HFFc6 (cell line): ENCODE measurements around the gene RBFOX1. TPM values are rescaled to one million over a fixed set of nuclear protein-coding genes. Genes with fewer than 3 reads are reported as not detected.

Experiments
- DNase-seq: peaks from one replicate; pipeline ENCODE4 v3.0.0-alpha.2; 2018
- H3K27ac Mint-ChIP-seq: 2 replicates; pipeline ENCODE4 v1.8.0; 2020; ENCODE audit warnings: mild to moderate bottlenecking, mixed read lengths
- H3K27me3 Mint-ChIP-seq: 2 replicates; pipeline ENCODE4 v1.8.0; 2021; ENCODE audit warnings: mild to moderate bottlenecking, moderate library complexity, mixed read lengths; ENCODE audit not compliant: insufficient read depth
- H3K36me3 Mint-ChIP-seq: 2 replicates; pipeline ENCODE4 v1.8.0; 2021; ENCODE audit warnings: low read depth, mixed read lengths
- H3K4me1 Mint-ChIP-seq: 2 replicates; pipeline ENCODE4 v1.8.0; 2020; ENCODE audit warnings: low read depth, mixed read lengths
- H3K4me3 Mint-ChIP-seq: 2 replicates; pipeline ENCODE4 v1.8.0; 2020; ENCODE audit warnings: mild to moderate bottlenecking, moderate library complexity, mixed read lengths
- H3K9me3 Mint-ChIP-seq: 2 replicates; pipeline ENCODE4 v1.8.0; 2020; ENCODE audit warnings: mild to moderate bottlenecking, mixed read lengths
- CTCF ChIP-seq: fragments of 200-600 bp; sonication (generic); IDR thresholded peaks from 2 replicates; pipeline ENCODE4 v1.5.0; 2021; ENCODE audit warnings: antibody characterized with exemption, mild to moderate bottlenecking
- total RNA-seq, 6 experiments: library from RNA; stranded (reverse); fragmentation: NEBNext Ultra II Directional; extraction: Animal tissue kit (Norgen Biotek cat#: 25700); gene quantifications; 2 replicates in 1 of 6; 3 replicates in 5 of 6; pipeline ENCODE4 v1.2.3, GENCODE V29; 2021

RBFOX1 gene
- total RNA-seq, 6 experiments from 2014 or later: not detected

GRCh38 chr16:7614021-7614795 lies 281.6 kb downstream of the RBFOX1 start:
- no peak overlapping the region for H3K27ac Mint-ChIP-seq
- H3K27me3 Mint-ChIP-seq: no peaks in the 10 kb centered on the region
- H3K36me3 Mint-ChIP-seq: no peaks in the 10 kb centered on the region
- no peaks in the 10 kb centered on the region for H3K4me1 Mint-ChIP-seq
- no peak for TF ChIP-seq CTCF
- H3K9me3 Mint-ChIP-seq: peaks cover 36% of the 10 kb centered on the region
- DNase-seq: no peak
- H3K4me3 Mint-ChIP-seq: no peak overlapping the region

GRCh38 chr16:7615565-7615964 lies 282.9 kb downstream of the RBFOX1 start:
- Mint-ChIP-seq H3K4me1 (no peaks in the 10 kb centered on the region), H3K9me3 (peaks cover 36% of the 10 kb centered on the region), H3K36me3 (no peaks in the 10 kb centered on the region), H3K27me3 (no peaks in the 10 kb centered on the region), H3K27ac (no peak overlapping the region), H3K4me3 (no peak overlapping the region)
- no peak for TF ChIP-seq CTCF
- no peak for DNase-seq

- no peak for DNase-seq
These were observed 292.5 kb downstream of the RBFOX1 start for GRCh38 chr16:7624871-7625766.

GRCh38 chr16:7628981-7629380 lies 296.3 kb downstream of the RBFOX1 start:
- TF ChIP-seq CTCF: no peak
- Mint-ChIP-seq H3K27me3 (no peaks in the 10 kb centered on the region; the same call in 1 of the 2 replicates), H3K4me1 (no peaks in the 10 kb centered on the region), H3K36me3 (peaks cover 5% of the 10 kb centered on the region; the same call in 1 of the 2 replicates), H3K27ac (no peak overlapping the region), H3K4me3 (no peak overlapping the region), H3K9me3 (peaks cover 63% of the 10 kb centered on the region)
- DNase-seq: no peak

More at GRCh38 chr16:7624871-7625766, 292.5 kb downstream of the RBFOX1 start:
- Mint-ChIP-seq H3K27ac (no peak overlapping the region), H3K36me3 (peaks cover 5% of the 10 kb centered on the region; the same call in 1 of the 2 replicates), H3K9me3 (peaks cover 66% of the 10 kb centered on the region), H3K4me3 (no peak overlapping the region), H3K4me1 (no peaks in the 10 kb centered on the region), H3K27me3 (no peaks in the 10 kb centered on the region)
- no peak for TF ChIP-seq CTCF

GRCh38 chr16:7629571-7629970 lies 296.9 kb downstream of the RBFOX1 start:
- H3K4me1 Mint-ChIP-seq: no peaks in the 10 kb centered on the region
- H3K36me3 Mint-ChIP-seq: peaks cover 3% of the 10 kb centered on the region; the same call in 1 of the 2 replicates
- no peak overlapping the region for H3K4me3 Mint-ChIP-seq
- H3K27me3 Mint-ChIP-seq: no peaks in the 10 kb centered on the region; the same call in 1 of the 2 replicates
- TF ChIP-seq CTCF: no peak
- no peak for DNase-seq
- H3K27ac Mint-ChIP-seq: no peak overlapping the region
- H3K9me3 Mint-ChIP-seq: peaks cover 65% of the 10 kb centered on the region
